ENCODE results near the gene LYRM4. TPM values are rescaled to one million over a fixed set of nuclear protein-coding genes. Genes with fewer than 3 reads are reported as not detected.

Gene LYRM4
- total and polyA plus RNA-seq, 9 of the 15 experiments (the other 6 are each of a cell fraction or from before 2014, with no cell fraction given) = 24.2 to 69.4 (median 41.8) TPM

DNA sequence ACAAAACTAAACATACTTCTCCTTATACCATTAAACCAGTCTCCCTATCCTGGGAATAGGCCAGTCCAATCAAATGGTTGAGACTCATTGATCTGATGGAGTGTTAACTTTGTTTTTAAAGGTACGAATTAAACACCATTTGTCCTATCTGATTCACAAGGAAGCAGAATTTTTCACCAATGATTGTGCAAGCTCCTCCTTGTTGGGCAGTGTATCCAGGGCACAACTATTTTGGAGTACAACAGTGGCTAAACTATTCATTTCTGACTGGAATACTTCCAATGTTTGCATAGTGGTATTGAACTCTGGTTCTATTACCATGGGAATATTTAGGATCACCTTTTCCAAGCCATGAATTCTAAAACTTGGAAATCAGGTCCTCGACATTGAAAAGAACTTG is 181.1 kb downstream of the LYRM4 start:
- Histone ChIP-seq H3K4me1 (replicated peaks in 1 of 2; ENCODE audit: control insufficient read depth in 2 of 2, insufficient read depth in 2 of 2, low read length in 2 of 2) (peaks cover 5 to 8% of the 10 kb centered on the region in 2 experiments; a peak in 3 of 5 replicates), H3K9me3 (replicated peaks; ENCODE audit: control insufficient read depth, insufficient read depth, low read depth, low read length) (no peaks in the 10 kb centered on the region), H3K27me3 (ENCODE audit: control insufficient read depth in 2 of 2, insufficient read depth in 2 of 2, low read length in 2 of 2) (peaks cover 15 to 44% of the 10 kb centered on the region in 2 experiments; a peak in 3 of 5 replicates), H2AFZ (ENCODE audit: low read depth, low read length) (no peak overlapping the region), H3K9ac (ENCODE audit: insufficient read depth in 1 of 2, low read depth in 2 of 2, low read length in 2 of 2) (no peak overlapping the region), H3K9me1 (ENCODE audit: control insufficient read depth, insufficient read depth, low read length) (no peaks in the 10 kb centered on the region), H3K36me3 (ENCODE audit: control insufficient read depth, insufficient read depth, low read length) (no peaks in the 10 kb centered on the region), H3K4me3 (no peak overlapping the region), H3K4me2 (ENCODE audit: insufficient read depth, low read length) (no peak overlapping the region), H3K79me2 (ENCODE audit: control insufficient read depth, insufficient read depth, low read length) (no peaks in the 10 kb centered on the region), H3K27ac (ENCODE audit: extremely low read depth, low read depth, low read length) (no peak overlapping the region), H4K20me1 (replicated peaks; ENCODE audit: control insufficient read depth, insufficient read depth, low read length) (no peaks in the 10 kb centered on the region)
- FAIRE-seq (no peak), DNase-seq (ENCODE audit: extremely low read depth in 1 of 4, low spot score in 3 of 4) (no peak), ATAC-seq (no peak)
- in situ Hi-C loops (cut with MboI) = no loop called here
- no TSS peak for BruUV-seq (replicated peaks)
- 0% methylated on average over 2 of the region's 2 CpGs for WGBS (ENCODE audit: insufficient coverage, low coverage, missing lambda C conversion rate)
- intact Hi-C loops (cut with micrococcal nuclease) = no loop called here
- TF ChIP-seq ZNF445 (CRISPR knock-in tag; IDR thresholded peaks at IDR 0.05; ENCODE audit: low read depth) (no peak), RCOR1 (IDR thresholded peaks at IDR 0.05; ENCODE audit: borderline replicate concordance in 1 of 2, low read depth in 2 of 2, low read length in 2 of 2) (no peak), CBFA2T2 (conservative IDR thresholded peaks at IDR 0.05) (no peak), RBM25 (IDR thresholded peaks at IDR 0.05; ENCODE audit: low read depth, low read length, severe bottlenecking) (no peak), ZNF398 (CRISPR knock-in tag; IDR thresholded peaks at IDR 0.05) (no peak), ZNF316 (IDR thresholded peaks at IDR 0.05) (no peak), TARDBP (IDR thresholded peaks at IDR 0.05) (no peak)
- TF ChIP-seq, protein P1, sequence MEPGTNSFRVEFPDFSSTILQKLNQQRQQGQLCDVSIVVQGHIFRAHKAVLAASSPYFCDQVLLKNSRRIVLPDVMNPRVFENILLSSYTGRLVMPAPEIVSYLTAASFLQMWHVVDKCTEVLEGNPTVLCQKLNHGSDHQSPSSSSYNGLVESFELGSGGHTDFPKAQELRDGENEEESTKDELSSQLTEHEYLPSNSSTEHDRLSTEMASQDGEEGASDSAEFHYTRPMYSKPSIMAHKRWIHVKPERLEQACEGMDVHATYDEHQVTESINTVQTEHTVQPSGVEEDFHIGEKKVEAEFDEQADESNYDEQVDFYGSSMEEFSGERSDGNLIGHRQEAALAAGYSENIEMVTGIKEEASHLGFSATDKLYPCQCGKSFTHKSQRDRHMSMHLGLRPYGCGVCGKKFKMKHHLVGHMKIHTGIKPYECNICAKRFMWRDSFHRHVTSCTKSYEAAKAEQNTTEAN (CRISPR knock-in tag; IDR thresholded peaks at IDR 0.05) = no peak
- POLR2A ChIA-PET = no interaction called here
- CTCF ChIA-PET (ENCODE audit: low intra/inter-chr PET ratio) = no interaction called here

All from K562 (cell line).